Raji (cell line): Measurements from ENCODE around the gene SLC17A9.

Source experiments
- POLR2A ChIP-seq: IDR thresholded peaks from 2 replicates; pipeline ENCODE4 v1.6.1; 2011; ENCODE audit warnings: low read depth, low read length, control low read depth; ENCODE audit not compliant: insufficient read depth

Gene SLC17A9

GRCh38 chr20:62928246-62928939, 24.1 kb upstream of the SLC17A9 start:
- TF ChIP-seq POLR2A: no peak

DNA sequence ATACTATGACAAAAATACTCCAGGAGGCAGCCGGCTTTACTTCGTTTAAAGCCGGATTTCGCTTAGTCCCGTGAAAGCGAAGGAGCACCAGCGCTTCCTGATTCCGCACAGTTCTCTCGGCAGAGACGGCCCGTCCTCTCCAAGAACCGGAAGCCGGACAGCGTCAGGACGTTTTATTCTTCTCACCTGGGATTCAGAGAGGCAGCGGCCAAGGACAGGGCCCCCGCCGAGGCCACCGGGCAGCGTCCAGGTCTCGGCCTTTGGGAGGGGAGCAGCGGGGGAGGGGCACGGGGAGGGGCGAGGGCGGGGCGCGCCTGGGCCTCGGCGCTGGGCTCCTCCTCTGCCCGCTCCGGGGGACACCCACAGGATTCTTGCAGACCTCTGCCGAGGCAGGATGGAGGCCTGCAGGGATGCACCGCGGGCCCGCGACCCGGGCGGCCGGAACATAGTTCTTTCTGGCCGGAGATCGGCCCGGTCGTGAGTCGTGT, 23.4 kb upstream of the SLC17A9 start:
- no peak for TF ChIP-seq POLR2A

- no peak for TF ChIP-seq POLR2A
These were observed 21.0 kb upstream of the SLC17A9 start for GRCh38 chr20:62931464-62931863.

DNA sequence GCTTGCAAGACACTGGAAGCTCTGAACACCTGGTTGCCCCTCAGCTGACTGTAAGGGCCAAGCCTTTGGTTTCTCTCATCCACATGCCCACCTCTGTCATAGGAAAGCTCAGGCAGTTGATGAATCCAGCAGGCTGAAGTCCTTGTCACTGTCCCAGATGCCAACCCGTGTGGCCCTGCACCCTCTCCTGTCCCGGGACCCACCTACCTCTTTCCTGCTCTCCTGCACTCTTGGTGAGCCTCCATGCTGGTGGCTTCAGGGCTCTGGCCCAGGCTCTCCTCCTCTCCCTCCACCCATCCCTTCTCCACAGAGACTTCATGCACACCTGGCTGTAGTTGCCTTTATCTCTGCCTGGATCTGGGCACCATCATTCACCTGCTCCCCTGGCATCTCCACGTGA, 18.5 kb upstream of the SLC17A9 start:
- no peak for TF ChIP-seq POLR2A

DNA sequence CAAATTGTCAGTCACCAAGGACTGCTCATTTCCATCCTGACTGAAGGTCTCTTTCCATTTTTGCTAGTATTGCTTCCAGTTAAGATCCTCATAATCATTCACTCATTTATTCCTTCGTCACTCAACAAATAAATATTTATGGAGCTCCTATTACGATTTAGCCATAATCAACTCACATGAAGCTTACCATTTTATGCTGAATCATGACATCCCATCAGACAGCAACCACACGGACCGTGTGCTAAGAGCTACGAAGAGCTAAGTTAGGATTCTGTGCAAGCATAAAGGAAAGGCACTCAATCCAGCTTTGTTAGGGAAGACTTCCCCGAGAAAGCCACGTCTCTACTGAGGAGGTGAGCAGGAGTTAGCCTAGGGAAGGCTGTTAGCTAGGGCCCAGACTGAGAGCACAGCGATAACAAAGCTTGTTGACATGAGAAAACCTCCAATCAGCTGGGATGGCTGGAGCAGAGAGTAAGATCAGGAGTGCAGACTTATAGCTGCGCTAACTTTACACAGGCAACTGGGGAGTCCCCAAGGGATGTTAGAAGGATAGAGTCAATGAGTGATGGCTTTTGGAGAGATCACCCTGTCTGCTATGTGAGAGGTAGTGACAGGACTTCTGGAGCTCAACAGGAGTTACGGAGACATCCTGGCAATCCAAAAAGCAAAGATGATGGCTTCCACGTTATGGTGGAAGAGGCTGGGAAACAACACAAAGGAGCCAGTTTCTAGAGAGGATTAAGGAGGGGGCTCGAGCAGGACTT, 17.1 kb upstream of the SLC17A9 start:
- TF ChIP-seq POLR2A: no peak

- TF ChIP-seq POLR2A: no peak
These were observed 16.4 kb upstream of the SLC17A9 start for GRCh38 chr20:62935968-62936585.

- TF ChIP-seq POLR2A: peak; percentile 88
These were observed 15.0 kb upstream of the SLC17A9 start for GRCh38 chr20:62937268-62938104.

GRCh38 chr20:62938105-62938888, 14.2 kb upstream of the SLC17A9 start, which contains the start of gene GID8:
Gene GID8, plus strand, starts transcription at chr20:62938147. Its CDS starts 3,356 bp downstream, at chr20:62941503.
- TF ChIP-seq POLR2A: no peak; the same call in 1 of the 2 replicates

DNA sequence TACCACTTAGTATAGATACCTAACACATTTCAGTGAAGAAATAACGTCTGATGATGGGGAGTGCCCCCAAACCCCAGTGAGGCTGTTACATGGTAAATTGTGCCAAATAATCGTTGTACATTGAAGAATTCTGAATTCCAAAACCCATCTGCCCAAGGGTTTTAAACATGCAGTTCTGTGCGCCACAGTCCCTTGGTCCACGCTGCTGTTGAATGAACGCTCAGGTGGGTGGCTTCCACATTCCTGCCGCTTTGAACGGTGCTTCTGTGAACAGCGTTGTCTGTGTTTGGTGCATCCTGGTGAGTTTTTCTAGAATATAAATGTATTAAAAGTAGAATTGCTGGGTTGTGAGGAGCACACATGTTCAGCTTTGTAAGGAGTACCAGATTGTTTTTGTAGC, 11.6 kb upstream of the SLC17A9 start:
- TF ChIP-seq POLR2A: no peak

GRCh38 chr20:62941792-62942191, 10.7 kb upstream of the SLC17A9 start:
- TF ChIP-seq POLR2A: no peak

DNA sequence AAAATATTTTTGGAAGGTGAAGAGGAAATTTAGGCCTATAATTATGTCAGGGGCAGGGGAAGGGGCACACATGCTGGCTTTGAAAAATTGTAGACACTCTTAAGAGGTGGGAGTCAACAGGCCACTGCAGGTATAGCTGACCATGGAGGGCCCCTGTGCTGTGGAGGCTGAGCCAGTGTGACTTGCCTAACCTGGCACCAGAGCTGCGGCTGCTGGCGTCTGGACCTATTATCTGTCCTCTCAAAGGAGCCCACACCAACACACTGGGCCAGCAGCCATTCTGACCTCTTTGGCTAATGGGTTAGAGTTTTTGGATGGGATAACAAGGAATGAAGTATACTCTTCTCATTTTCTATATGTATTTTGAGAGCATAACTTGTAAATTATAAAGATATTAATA, 10.1 kb upstream of the SLC17A9 start:
- TF ChIP-seq POLR2A: no peak

DNA sequence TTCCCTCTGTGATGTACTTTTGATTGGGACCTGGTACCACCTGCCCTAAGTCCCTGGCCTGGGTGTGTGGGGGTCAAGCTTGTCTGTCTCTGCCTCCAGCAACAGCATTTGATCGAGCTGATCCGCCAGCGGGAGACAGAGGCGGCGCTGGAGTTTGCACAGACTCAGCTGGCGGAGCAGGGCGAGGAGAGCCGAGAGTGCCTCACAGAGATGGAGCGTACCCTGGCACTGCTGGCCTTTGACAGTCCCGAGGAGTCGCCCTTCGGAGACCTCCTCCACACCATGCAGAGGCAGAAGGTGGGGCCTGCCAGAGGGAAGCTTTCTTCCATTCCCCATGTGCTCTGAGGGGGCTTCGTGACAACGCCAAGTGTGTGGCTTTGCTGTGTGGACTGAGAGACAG, 9.1 kb upstream of the SLC17A9 start:
- no peak for TF ChIP-seq POLR2A

DNA sequence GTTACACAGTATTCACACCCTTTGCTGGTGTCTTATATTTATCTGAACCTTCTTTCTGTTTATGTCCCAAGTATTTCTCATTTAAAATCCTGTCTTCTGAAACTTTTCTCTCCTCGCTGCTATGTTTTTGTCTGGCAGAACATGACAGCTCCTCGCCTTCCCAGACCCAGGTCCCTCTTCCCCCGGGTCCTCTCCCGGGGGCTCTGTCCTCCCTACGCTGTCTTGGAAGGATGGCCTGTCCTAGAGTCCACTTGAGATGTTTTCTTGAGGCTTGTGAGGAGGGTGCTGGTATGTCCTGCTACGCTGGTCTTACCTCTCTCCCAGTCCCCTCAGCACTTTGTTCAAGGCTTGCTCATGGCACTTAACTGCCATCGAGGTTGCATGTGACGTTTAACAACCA, 8.3 kb upstream of the SLC17A9 start:
- TF ChIP-seq POLR2A: no peak

DNA sequence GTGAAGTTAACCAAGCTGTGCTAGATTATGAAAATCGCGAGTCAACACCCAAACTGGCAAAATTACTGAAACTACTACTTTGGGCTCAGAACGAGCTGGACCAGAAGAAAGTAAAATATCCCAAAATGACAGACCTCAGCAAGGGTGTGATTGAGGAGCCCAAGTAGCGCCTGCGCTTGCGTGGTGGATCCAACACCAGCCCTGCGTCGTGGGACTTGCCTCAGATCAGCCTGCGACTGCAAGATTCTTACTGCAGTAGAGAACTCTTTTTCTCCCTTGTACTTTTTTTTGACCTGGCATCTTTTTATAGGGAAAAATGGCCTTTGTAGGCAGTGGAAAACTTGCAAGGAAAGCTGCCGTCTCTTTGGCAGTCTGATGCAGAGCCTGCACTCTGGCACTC, 7.8 kb upstream of the SLC17A9 start:
- no peak for TF ChIP-seq POLR2A
